ENCODE results near the gene FLT1.

- TF ChIP-seq CTCF (IDR thresholded peaks at IDR 0.05; ENCODE audit: borderline replicate concordance, extremely low read depth, low read length, poor library complexity, severe bottlenecking) (no peak), EZH2 (IDR thresholded peaks at IDR 0.05; ENCODE audit: borderline replicate concordance, low read depth, low read length, severe bottlenecking) (no peak)
These were observed 98.9 kb downstream of the FLT1 start for GRCh38 chr13:28396053-28396452.

Data from DND-41 (cell line).